CD1c-positive myeloid dendritic cell (primary cell): ENCODE results near the gene SPATA31A6.
"Not testable (repeated sequence)": the region's sequence is repeated elsewhere in the genome, so short reads cannot be mapped to it uniquely, and the experiment has no call there.

Experiments used
- DNase-seq: peaks from one replicate; pipeline ENCODE4 v3.0.0-alpha.2; 2016; ENCODE audit errors: extremely low spot score

The SPATA31A6 gene

DNA sequence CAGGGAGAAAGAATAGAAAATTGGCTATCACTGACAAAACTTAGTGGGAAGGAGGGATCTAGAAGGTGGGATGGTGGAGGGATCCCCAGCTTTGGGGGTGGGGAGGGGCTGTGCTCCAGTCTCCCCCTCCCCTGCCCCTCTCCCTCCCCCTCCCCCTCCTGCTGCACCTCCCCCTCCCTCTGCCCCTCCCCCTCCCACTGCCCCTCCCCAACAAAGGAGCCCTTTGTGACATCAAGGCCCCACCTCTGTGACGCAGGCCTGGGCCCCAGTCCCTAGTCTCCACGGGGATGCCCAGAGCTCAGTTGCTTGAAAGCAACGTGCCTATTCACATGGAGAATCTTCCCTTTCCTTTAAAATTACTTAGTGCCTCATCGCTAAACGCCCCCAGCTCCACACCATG, at the start of gene SPATA31A6:
SPATA31A6 (plus strand) TSS at position 301 of the 400 bp plus-strand sequence; CDS start at position 330, 29 bp downstream.
- DNase-seq, result not testable (repeated sequence)

DNA sequence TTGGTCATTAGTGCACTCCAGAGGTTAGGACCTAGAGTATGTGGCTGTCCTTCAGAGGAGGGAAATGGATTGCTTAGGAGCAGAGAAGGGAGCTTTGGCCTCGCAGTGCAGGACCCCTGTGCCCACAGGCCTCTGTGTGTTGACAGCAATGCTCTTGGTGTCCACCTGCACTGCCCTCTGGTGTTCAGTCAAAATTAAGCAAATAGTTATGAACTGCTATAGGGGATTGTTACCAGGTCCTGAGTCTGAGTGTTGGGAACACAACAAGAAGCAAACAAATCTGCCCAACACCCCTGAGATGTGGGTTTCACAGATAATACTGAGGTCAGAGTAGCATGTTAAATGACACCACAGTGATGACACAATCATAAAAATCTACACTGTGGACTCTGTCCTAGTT, 23.2 kb upstream of the SPATA31A6 start:
- DNase-seq, result not testable (repeated sequence)

DNA sequence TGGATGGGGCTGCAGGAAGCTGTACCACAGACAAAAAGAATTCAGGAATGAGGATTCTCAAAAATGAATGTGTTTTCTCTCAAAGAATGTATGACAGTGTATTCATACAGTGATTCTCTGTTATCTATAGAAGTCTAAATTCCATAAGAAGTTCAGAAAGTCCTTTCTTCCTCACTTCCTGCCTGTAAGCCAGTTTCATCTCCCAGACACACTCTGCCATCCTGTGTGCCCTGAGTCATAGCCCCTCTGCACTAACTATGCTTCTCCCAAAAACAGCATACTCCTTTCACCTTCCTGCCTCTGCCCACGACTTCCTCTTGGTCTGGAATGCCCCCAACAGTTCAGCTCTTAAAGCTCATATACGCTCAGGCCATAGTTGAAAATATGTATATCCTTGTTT, 36.4 kb downstream of the SPATA31A6 start:
- DNase-seq, result not testable (repeated sequence)

GRCh38 chr9:42223230-42223629, 39.8 kb downstream of the SPATA31A6 start:
- DNase-seq, result not testable (repeated sequence)

DNA sequence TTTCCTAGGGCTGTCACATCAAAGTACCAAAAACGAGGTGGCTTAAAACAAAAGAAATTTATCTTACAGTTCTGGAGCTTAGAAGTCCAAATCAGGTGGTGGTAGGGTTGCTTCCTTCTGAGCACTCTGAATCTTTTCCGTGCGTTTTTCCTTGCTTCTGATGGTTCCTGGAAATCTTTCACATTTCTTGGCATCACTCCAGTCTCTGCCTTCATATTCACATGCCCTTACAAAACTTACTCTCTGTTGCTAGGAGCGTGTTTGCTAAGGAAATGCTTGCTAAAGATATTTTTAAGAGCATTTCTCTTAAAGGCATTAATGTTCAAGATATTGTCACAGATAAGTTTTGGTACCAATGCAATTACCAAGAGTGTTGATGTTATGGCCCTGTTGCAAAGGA, 49.6 kb downstream of the SPATA31A6 start:
- DNase-seq, result not testable (repeated sequence)

DNA sequence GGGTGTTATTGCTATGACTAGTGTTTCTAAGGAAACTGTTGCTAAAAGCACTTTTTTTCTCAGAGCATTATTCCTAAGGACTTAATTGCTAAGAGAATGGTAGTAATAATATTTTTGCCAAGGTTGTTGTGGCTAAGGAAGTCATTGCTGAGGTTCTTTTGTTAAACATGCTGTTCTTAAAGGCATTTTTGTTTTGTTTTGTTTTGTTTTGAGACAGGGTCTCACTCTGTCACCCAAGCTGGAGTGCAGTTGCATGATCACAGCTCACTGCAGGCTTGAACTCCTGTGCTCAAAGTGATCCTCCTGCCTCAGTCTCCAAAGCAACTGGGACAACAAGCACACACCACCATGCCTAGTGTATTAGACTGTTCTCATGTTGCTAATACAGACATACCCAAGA, 51.2 kb downstream of the SPATA31A6 start:
- not testable (repeated sequence) for DNase-seq

GRCh38 chr9:42235352-42235991, 52.0 kb downstream of the SPATA31A6 start:
- not testable (repeated sequence) for DNase-seq

DNA sequence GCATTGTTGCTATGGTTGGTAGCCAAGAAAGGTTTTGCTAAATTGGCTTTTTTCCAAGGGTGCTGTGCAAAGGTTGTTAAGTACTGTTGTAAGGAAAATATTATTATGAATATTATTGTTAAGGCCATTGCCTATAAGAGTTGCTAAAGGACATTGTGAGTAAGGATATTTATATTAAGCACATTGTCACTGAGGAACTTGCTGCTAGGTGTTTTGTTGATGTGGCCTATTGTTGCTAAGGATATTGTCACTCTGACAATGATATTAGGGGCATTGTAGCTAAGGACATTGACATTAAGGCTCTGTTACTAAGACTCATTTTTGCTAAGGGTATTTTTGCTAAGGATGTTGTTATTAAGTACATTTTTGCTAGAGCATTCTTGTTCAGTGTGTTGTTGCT, 52.6 kb downstream of the SPATA31A6 start:
- DNase-seq, result not testable (repeated sequence)

DNA sequence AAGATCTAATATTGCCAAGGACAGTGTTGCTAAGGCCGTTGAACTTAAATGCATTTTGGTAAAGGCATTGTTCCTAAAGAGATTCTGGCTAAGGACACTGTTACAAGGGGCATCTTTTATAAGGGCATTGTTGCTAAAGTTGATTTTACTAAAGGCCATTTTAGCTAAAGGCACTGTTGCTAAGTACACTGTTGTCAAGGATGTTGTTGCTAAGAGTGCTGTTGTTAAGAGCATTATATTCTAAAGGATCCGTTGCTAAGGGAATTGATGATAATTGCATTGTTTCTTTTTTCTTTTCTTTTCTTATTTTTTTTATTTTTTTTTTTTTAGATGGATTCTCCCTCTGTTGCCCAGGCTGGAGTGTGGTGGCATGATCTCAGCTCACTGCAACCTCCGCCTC, 53.9 kb downstream of the SPATA31A6 start:
- DNase-seq, result not testable (repeated sequence)

GRCh38 chr9:42238862-42239261, 55.4 kb downstream of the SPATA31A6 start:
- DNase-seq, result not testable (repeated sequence)
